EH (cell line): ENCODE measurements around the gene ENOSF1.
"Not testable (repeated sequence)": the region's sequence is repeated elsewhere in the genome, so short reads cannot be mapped to it uniquely, and the experiment has no call there.

Source experiments
- DNase-seq: peaks from one replicate; pipeline ENCODE4 v3.0.0-alpha.2; 2015; ENCODE audit warnings: low read depth

The ENOSF1 gene

GRCh38 chr18:706405-706804 lies 6.0 kb downstream of the ENOSF1 start:
- no peak for DNase-seq

DNA sequence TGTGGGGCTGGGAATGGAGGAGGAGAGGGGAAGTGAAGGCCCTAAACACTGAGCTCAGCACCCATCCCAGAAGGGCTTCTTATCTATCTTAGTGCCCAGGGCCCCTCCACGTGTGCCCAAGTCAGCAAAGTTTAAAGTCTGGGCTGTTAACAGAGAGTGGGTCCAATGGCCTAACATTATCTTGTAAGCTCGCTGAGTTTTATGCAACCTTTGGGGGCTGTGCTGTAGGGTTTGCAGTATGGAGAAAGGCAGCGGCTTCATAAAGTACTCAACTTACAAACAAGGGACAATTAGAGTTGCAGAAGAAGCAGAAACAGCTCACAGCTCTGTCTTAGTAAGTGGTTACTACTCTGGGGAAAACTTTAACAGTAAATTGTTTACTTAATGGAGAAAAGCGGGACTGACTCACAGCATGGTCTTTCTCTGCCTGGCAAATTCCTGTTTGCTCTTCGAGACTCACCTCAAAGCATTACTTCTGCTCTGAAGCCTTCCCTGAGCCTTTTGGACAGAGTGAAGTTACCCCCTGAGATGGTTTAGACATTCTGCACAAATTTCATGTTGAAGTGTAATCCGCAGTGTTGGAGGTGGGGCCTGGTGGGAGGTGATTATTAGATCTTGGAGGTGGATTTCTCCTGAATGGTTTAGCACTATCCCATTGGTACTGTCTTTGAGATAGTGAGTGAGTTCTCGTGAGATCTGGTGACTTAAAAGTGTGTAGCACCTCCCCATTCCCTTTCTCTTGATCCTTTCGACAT lies 9.0 kb downstream of the ENOSF1 start:
- peak; percentile 69 for DNase-seq

- DNase-seq, result no peak
These were observed 14.6 kb downstream of the ENOSF1 start for GRCh38 chr18:697800-698199.

GRCh38 chr18:697012-697411 lies 15.4 kb downstream of the ENOSF1 start:
- DNase-seq, result no peak

DNA sequence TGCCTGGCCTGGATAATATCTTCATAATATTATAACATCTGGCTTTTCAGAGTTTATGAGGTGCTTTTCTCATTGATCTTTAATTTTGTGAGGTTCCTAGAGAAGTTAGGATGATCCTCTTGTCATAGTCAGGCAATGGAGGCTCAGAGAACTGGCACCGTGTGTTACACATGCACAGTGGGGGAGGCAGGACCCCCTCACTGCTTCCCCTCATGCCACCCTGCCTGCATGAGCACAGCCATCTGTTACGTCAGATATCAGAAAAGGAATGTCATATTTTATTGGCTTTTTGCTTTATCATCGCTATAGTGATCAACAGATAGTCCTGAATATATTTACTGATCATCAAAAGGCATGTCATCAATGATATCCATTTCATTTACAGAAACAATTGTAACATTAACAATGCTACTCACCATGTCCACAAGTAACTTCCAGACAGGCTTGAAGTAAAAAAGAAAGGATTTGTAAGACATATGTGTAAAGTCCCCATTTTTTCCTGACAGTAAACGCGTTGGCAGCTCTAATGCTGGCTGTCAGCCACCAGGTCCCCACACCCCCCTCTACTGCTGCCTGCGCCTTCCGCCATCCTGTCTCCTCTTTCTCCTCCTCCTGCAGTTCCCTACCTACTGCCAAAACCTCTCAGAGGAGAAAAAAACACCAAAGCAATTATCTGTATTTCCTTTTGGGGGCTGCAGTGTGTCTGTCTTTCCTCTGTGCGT lies 18.8 kb downstream of the ENOSF1 start:
- no peak for DNase-seq

DNA sequence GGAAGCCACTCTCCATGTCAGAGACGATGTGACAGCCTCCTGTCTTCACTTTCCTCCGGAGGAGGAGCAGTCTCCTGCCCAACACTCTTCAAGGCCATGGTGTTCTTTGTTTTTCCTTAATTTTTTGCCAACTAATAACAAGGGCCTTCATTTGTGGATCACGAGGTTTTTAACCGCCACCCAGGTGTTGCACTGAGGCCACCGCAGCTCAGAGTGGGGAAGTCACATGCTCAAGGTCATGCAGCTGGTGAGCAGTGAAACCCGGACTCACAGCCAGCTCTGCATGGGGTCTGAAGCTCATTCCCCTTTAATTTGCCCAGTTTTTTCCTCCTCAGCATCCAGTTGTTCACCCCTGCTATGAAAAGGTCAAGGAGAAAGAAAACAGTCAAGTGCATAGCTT lies 19.6 kb downstream of the ENOSF1 start:
- DNase-seq, result no peak

DNA sequence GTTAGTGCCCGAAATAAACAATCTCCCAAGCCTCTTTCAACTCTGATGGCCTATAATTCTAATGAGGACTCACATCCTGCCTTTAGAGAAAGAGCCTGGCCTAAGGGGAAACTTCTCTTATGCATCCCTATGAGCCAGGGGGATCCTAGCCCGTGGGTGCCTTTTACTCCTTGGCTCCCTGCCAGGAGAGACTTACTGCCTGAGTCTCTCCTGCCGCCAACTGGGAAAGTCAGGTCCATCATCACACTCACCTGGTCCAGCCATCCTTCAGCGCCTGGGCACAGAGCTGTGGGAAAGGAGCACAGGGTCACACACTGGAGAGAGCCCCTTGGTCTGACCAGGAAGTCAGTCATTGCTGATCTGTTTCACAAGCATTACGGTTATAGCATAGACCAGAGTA lies 24.1 kb downstream of the ENOSF1 start:
- no peak for DNase-seq

GRCh38 chr18:686339-687111 lies 25.9 kb downstream of the ENOSF1 start:
- DNase-seq, result peak; percentile 20

GRCh38 chr18:685438-685837 lies 27.0 kb downstream of the ENOSF1 start:
- DNase-seq, result no peak

- no peak for DNase-seq
These were observed 28.9 kb downstream of the ENOSF1 start for GRCh38 chr18:683531-683930.

DNA sequence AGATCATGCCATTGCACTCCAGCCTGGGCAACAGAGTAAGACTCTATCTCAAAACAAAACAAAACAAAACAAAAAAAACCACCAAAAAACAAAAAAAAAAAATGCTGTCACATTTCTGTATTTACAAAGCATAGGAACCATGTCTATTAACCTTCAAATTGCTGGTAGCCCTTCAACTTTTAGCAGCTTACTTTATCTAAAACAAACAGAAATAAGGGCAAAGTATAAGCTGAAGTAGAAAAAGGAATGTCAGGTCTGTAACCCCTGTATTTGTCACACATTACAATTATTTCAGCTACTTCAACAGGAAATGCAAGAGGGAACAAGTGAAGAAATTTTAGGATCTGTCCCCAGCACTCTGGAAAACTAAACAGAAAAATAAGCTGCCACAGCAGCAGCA lies 29.6 kb downstream of the ENOSF1 start:
- DNase-seq, result no peak

DNA sequence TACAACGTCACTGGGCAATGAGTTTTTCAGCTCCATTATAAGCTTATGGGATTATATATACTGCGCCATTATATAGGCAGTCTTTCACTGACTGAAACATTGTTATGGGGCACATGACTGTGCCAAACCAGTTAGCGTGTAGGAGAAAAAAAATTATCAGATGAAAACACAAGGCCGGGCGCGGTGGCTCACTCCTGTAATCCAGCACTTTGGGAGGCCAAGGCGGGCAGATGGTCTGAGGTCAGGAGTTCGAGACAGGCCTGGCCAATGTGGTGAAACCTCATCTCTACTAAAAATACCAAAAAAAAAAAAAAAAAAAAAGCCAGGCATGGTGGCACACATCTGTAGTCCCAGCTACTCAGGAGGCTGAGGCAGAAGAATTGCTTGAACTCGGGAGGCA lies 30.0 kb downstream of the ENOSF1 start:
- DNase-seq, result not testable (repeated sequence)

GRCh38 chr18:681985-682384 lies 30.4 kb downstream of the ENOSF1 start:
- no peak for DNase-seq

DNA sequence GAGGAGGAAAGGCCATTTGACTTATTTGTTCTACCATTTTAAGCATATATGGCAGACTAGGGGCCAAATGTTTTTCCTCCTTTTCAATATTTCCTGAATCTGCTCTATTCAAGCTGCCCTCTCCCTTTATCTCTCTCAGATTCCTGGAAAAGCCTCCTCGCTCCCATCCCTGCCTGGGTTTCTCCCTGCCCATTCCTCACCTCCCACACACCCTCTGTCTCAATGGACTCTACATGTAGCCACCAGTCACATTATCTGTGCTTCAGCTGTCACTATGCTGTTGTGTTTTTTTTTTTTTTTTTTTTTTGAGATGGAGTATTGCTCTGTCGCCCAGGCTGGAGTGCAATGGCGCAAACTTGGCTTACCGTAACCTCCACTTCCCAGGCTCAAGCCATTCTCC lies 32.0 kb downstream of the ENOSF1 start:
- DNase-seq, result no peak

- DNase-seq, result no peak
These were observed 32.9 kb downstream of the ENOSF1 start for GRCh38 chr18:679516-679915.

DNA sequence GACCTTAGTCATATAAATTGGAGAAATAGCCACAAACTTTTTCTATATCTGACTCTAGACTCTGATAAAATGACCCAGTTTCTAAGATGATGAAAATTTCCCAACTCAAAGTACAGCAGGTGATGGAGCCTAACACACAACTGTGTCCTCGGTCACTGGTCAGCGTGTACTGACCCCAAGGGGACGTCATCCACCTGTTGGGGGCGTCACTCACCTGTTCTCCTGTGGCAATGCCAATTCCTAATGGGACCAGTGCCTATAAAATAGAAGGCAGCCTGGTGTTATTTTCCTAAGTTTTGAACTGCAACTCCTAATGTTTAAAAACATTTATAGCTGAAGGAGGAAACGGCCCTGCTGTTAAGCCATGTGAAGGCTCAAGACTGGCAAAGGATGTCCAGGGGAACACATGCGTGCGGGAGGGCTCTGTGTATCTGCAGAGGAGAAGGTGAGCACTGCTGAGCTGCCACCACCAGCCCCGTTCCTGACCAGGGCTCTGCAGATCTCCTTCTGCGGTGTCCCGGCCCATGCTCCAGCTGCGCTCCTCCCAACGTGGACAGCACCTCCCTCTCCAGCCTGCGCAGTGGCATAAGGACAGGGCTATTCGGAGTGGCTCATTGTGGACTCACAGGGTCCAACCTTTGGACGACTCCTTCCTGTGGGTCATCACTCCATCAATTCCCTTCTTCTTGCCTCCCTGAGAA lies 33.8 kb downstream of the ENOSF1 start:
- DNase-seq, result no peak

DNA sequence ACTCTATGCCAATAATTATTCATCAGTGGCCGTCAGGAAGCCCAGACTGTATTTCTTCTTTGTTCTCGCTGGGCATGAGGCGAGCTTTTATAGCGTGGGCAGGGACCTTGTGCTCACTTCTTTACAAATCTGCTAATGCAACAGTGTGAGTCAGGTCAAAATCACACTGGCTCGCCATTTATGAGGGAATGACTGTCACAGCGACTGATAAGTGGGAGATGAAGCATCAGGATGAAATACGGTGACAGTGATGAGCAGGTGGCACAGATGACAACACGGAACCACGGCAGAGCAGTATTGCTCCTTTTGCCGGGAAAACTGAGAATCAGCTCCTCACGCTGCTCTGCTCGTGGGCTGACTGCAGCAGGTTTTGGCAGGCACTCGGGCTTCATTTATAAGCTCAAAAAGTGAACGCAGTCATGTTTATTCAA lies 34.5 kb downstream of the ENOSF1 start:
- no peak for DNase-seq

DNA sequence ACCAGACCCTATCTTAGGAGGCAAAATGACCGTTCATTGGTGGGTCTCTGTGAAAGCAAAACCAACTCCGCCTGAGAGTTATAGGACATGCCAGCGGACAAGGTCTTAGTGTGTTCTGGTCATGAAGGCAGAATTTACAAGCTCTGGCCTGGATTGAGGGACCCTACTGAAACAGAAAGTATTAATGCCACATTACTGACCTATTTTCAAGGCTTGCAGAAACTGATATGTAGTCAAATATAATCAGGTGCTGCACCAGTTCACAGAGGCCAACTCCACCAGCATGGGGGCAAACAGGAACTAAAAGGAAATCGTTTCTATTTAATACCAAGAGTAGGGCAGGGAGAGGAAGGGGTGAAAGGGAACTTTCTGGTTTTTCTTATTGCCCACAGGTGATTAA lies 35.3 kb downstream of the ENOSF1 start:
- no peak for DNase-seq

DNA sequence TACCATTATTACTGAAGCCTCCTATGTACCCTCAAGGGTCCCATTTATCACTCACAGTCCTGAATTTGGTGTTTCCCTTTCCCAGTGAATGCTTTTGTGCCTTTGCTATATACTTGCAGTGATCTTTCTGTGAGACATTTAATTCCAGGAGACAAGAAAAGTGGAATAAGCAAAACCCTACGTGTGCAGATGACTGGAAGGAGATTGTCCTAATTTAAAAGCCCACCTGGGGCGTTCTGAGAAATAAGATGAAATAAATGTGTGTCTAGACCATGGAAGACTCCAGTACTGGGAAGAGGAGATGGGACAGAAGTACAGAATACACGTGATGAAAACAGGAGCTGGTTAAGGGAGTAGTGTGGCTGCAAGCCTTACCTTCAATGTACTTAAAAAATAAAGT lies 35.7 kb downstream of the ENOSF1 start:
- DNase-seq, result no peak

DNA sequence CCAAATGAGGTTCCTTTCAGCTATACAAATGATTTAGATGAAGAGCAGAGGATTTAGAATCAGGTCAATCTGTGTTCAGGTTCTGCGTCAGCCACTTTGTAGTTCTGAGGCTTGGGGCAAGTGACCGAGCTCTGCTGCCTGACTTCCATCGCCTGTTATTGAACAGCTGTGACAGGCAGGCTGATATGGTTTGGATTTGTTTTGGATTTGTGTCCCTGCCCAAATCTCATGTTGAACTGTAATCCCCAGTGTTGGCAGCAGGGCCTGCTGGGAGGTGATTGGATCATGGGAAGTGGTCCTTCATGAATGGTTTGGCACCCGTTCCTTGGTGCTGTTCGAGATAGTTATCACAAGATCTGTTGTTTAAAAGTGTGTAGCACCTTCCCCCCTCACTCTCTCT lies 36.4 kb downstream of the ENOSF1 start:
- no peak for DNase-seq

DNA sequence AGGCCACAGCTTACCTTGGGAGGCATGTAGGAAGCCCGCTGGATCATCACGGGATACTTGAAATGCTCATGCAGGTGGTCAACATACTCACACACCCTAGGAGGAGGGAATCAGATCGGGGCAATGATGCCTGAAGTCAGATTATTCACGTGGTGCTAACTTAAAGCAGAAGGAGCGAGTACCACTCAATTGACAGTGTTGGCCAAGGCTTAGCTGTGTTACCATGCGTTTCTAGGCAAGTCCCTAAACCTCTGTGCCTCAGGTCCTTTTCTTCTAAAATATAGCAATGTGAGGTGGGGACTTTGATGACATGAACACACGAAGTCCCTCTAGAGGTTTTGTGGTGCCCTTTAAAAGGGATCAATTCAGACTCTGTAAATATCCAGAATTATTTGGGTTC lies 37.1 kb downstream of the ENOSF1 start:
- DNase-seq, result no peak

GRCh38 chr18:673769-674168 lies 38.7 kb downstream of the ENOSF1 start:
- DNase-seq, result no peak
